Measurements from ENCODE around the gene PTPRU. TPM values are rescaled to one million over a fixed set of nuclear protein-coding genes. Genes with fewer than 3 reads are reported as not detected.
"Not testable (repeated sequence)": the region's sequence is repeated elsewhere in the genome, so short reads cannot be mapped to it uniquely, and the experiment has no call there.

PTPRU gene
- total RNA-seq, 6 experiments from 2014 or later, result 5.6 to 8.1 (median 7.0) TPM

GRCh38 chr1:29311352-29312030 lies 75.2 kb downstream of the PTPRU start:
- H3K36me3 Mint-ChIP-seq (ENCODE audit: low read depth), result no peaks in the 10 kb centered on the region
- DNase-seq, result no peak
- no peaks in the 10 kb centered on the region; the same call in 1 of the 2 replicates for H3K27me3 Mint-ChIP-seq (ENCODE audit: insufficient read depth)
- H3K27ac Mint-ChIP-seq, result no peak overlapping the region
- no peaks in the 10 kb centered on the region for H3K9me3 Mint-ChIP-seq
- no peak for TF ChIP-seq CTCF (IDR thresholded peaks at IDR 0.05)
- H3K4me1 Mint-ChIP-seq (ENCODE audit: low read depth), result no peaks in the 10 kb centered on the region
- H3K4me3 Mint-ChIP-seq, result no peak overlapping the region

- Mint-ChIP-seq H3K27ac (no peak overlapping the region), H3K36me3 (ENCODE audit: low read depth) (no peaks in the 10 kb centered on the region), H3K9me3 (no peaks in the 10 kb centered on the region), H3K4me3 (no peak overlapping the region), H3K27me3 (ENCODE audit: insufficient read depth) (no peaks in the 10 kb centered on the region; the same call in 1 of the 2 replicates), H3K4me1 (ENCODE audit: low read depth) (no peaks in the 10 kb centered on the region)
- DNase-seq, result no peak
- TF ChIP-seq CTCF (IDR thresholded peaks at IDR 0.05), result no peak
Measured at GRCh38 chr1:29312469-29313461, 76.4 kb downstream of the PTPRU start.

- not testable (repeated sequence) for H3K4me1 Mint-ChIP-seq (ENCODE audit: low read depth); H3K9me3 Mint-ChIP-seq; H3K4me3 Mint-ChIP-seq; DNase-seq; H3K27ac Mint-ChIP-seq; H3K27me3 Mint-ChIP-seq (ENCODE audit: insufficient read depth); H3K36me3 Mint-ChIP-seq (ENCODE audit: low read depth)
Measured at GRCh38 chr1:29314685-29315084, 78.4 kb downstream of the PTPRU start.

GRCh38 chr1:29315262-29315661 lies 78.9 kb downstream of the PTPRU start:
- Mint-ChIP-seq H3K9me3 (no peaks in the 10 kb centered on the region), H3K4me1 (ENCODE audit: low read depth) (no peaks in the 10 kb centered on the region), H3K36me3 (ENCODE audit: low read depth) (no peaks in the 10 kb centered on the region), H3K27me3 (ENCODE audit: insufficient read depth) (peaks cover 2% of the 10 kb centered on the region), H3K4me3 (no peak overlapping the region), H3K27ac (no peak overlapping the region)
- TF ChIP-seq CTCF (IDR thresholded peaks at IDR 0.05), result no peak
- no peak for DNase-seq

GRCh38 chr1:29315876-29316275 lies 79.6 kb downstream of the PTPRU start:
- no peak for DNase-seq
- H3K4me1 Mint-ChIP-seq (ENCODE audit: low read depth), result no peaks in the 10 kb centered on the region
- no peaks in the 10 kb centered on the region for H3K36me3 Mint-ChIP-seq (ENCODE audit: low read depth)
- no peaks in the 10 kb centered on the region for H3K9me3 Mint-ChIP-seq
- H3K4me3 Mint-ChIP-seq, result no peak overlapping the region
- no peak overlapping the region for H3K27ac Mint-ChIP-seq
- peaks cover 2% of the 10 kb centered on the region for H3K27me3 Mint-ChIP-seq (ENCODE audit: insufficient read depth)
- no peak for TF ChIP-seq CTCF (IDR thresholded peaks at IDR 0.05)

Data from HFFc6 (cell line).